ENCODE measurements around the gene IL36RN. TPM values are rescaled to one million over a fixed set of nuclear protein-coding genes. Genes with fewer than 3 reads are reported as not detected.

Gene IL36RN
- total and polyA plus RNA-seq, 11 donors, result not detected

DNA sequence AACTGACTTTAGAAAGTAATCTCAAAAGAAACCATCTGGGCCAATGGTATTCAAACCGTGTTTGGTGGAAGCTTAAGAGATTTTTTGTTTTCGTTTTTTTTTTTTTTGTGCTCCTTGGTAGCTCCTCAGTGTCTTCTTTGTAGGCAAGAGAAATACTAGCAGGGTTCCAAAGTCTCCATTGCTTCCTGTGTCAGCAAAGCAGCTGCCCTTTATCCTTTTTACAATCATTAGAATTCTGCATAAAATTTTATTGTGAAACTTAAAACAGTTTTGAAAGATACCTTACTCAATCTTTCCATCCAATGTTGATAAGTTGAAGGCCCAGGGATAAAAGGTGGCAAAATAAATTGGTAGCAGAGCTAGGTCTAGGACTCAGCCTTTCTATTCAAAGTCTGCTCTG, 9.3 kb downstream of the IL36RN start:
- Histone ChIP-seq H3K36me3 (no peaks in the 10 kb centered on the region), H3K27ac (no peak overlapping the region), H3K27me3 (no peaks in the 10 kb centered on the region), H3K4me1 (peaks cover 0 to 1% (median 0%) of the 10 kb centered on the region in 12 donors), H3K4me3 (no peak overlapping the region), H3K9me3 (no peaks in the 10 kb centered on the region)
- intact Hi-C loops (cut with DNase I), result no loop called here
- no peak for TF ChIP-seq POLR2A (IDR thresholded peaks at IDR 0.05)
- TF ChIP-seq, protein P1, sequence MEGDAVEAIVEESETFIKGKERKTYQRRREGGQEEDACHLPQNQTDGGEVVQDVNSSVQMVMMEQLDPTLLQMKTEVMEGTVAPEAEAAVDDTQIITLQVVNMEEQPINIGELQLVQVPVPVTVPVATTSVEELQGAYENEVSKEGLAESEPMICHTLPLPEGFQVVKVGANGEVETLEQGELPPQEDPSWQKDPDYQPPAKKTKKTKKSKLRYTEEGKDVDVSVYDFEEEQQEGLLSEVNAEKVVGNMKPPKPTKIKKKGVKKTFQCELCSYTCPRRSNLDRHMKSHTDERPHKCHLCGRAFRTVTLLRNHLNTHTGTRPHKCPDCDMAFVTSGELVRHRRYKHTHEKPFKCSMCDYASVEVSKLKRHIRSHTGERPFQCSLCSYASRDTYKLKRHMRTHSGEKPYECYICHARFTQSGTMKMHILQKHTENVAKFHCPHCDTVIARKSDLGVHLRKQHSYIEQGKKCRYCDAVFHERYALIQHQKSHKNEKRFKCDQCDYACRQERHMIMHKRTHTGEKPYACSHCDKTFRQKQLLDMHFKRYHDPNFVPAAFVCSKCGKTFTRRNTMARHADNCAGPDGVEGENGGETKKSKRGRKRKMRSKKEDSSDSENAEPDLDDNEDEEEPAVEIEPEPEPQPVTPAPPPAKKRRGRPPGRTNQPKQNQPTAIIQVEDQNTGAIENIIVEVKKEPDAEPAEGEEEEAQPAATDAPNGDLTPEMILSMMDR (IDR thresholded peaks at IDR 0.05), result no peak
- WGBS, 4 donors, result 70 to 76% (median 75%) methylated on average over 2 of the region's 2 CpGs
- DNase-seq, result no peak
- ATAC-seq, result no peak

DNA sequence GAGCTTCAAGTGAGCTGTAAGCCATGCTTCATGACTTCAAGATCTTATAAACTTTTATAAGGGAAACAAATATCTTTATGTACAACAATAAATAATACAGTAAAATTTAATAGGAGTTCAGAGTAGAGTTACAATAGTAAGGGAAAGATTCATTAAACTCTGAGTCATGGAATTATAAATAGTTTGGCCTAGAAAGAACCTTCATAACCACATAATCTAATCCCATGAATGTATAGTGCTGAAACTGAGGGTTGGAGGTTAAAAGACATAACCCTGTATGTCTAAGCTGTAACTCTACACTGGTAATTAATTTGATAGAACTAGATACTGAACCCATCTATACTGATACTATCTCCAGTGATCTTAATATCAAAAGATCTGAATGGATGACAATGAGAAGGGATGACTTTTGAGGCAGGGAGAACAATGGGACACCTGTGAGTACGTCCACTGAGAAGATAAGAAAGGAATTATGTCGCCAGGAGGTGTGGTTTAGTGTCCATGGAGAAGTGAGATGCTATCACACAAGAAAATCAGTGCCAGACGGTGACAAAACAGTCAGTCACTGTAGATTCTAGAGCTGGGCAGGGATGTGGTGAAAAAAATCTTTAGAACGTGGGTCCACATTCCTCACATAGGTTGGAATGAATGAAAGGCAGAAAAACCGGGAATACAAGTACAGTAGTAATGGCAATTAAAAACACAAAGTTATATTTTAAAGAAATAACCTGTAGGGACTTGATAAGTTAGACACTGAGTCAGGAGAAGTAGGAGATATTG, 9.9 kb downstream of the IL36RN start:
- TF ChIP-seq POLR2A (IDR thresholded peaks at IDR 0.05), result no peak
- TF ChIP-seq, protein P1 (IDR thresholded peaks at IDR 0.05), result no peak
- Histone ChIP-seq H3K4me3 (no peak overlapping the region), H3K27me3 (no peaks in the 10 kb centered on the region), H3K36me3 (no peaks in the 10 kb centered on the region), H3K4me1 (peaks cover 0 to 7% (median 0%) of the 10 kb centered on the region in 12 donors), H3K9me3 (no peaks in the 10 kb centered on the region), H3K27ac (no peak overlapping the region)
- 38 to 53% (median 47%) methylated on average over 5 of the region's 5 CpGs for WGBS, 4 donors
- DNase-seq (no peak), ATAC-seq (no peak)
- intact Hi-C loops (cut with DNase I), result no loop called here

DNA sequence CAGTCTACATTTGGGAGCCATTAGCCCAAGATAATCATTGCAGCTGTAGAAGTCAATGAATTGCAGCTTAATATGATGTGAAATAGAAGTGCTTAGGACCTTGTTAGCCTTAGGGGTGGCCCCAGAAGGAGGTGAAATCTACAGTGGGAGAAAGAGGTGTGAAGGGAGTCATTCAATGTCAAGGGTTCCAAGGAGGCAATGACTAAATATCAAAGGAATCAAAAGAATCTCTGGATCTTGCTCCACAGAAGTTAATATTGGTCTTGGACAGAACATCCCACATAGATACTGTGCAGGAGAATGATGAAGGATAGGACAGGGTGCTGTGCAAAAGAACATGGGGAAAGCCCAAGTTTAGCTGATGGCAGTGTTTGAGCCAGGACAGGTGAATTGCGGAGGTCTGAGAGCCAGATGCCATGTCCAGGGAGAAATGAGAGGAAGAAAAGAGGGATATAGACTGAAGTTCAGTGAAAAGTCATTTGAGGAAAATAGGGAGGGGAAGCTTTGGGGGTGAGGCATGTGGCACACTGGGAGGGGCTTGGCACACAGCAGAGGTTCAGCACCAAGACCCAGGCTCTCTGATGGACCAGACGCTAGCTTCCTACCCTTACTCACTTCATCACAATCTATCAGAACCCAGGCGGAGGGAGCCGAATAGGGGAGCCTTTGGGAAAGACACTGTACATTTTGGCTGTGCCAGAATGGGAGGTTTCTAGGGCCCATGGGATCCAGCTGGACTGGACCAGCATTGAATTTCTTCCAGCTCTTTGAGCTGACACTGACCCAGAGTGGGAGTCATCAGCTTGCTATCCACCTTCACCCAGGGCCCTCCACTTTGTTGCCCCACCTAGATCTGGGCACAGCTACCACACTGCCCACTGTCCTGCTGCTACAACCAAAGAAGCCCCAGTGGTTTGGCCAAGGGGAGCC, 10.9 kb downstream of the IL36RN start:
- Histone ChIP-seq H3K27me3 (no peaks in the 10 kb centered on the region), H3K4me1 (peaks cover 0 to 10% (median 0%) of the 10 kb centered on the region in 12 donors), H3K9me3 (no peaks in the 10 kb centered on the region), H3K4me3 (no peak overlapping the region), H3K36me3 (no peaks in the 10 kb centered on the region), H3K27ac (no peak overlapping the region)
- DNase-seq (no peak), ATAC-seq (no peak)
- intact Hi-C loops (cut with DNase I), result no loop called here
- TF ChIP-seq, protein P1 (IDR thresholded peaks at IDR 0.05), result no peak
- TF ChIP-seq POLR2A (IDR thresholded peaks at IDR 0.05), result no peak
- WGBS, 4 donors, result 80 to 90% (median 84%) methylated on average over 4 of the region's 4 CpGs

DNA sequence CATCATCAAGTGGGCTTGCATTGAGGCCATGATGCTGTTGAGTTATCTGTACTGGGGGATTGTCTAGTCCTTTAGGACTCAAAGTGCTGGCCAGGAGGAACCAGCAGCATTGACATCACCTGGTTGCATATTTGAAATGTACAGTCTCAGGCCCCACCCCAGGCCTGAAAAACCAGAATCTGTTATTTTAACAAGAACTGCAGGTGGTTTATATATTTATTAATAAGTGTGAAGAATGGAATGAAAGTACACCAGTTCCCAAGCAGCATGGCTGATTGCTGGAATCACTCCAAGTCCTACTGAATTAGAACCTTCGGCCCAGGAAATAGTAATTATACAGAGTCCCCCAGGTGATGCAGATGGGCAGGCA, 11.6 kb downstream of the IL36RN start:
- no peaks in the 10 kb centered on the region for H3K36me3 ChIP-seq
- H3K4me1 ChIP-seq, result peaks cover 0 to 10% (median 0%) of the 10 kb centered on the region in 12 donors
- ATAC-seq, result no peak
- H3K9me3 ChIP-seq, result no peaks in the 10 kb centered on the region
- DNase-seq, result no peak
- H3K4me3 ChIP-seq, result no peak overlapping the region
- intact Hi-C loops (cut with DNase I), result no loop called here
- 54 to 79% (median 73%) methylated on average over 1 of the region's 1 CpG for WGBS, 4 donors
- H3K27ac ChIP-seq, result no peak overlapping the region
- H3K27me3 ChIP-seq, result no peaks in the 10 kb centered on the region
- TF ChIP-seq POLR2A (IDR thresholded peaks at IDR 0.05), result no peak
- TF ChIP-seq, protein P1 (IDR thresholded peaks at IDR 0.05), result no peak

Measured in heart left ventricle (tissue), 16 donors.